Adrenal gland (tissue), 12 donors: ENCODE data around the gene SAPCD1. TPM values are rescaled to one million over a fixed set of nuclear protein-coding genes. Genes with fewer than 3 reads are reported as not detected.

ENCODE experiments used
- DNase-seq, 7 donors: peaks; one replicate each; pipeline ENCODE4 v3.0.0-alpha.2; 2019 to 2020
- H3K27ac ChIP-seq, 5 donors: fragments of 200-600 bp; sonication (generic) in 4 of 5; 1 replicate in 3 of 5; 2 replicates in 2 of 5; pipeline versions ENCODE4 v1.5.1 to v1.8.0; 2016 to 2020; ENCODE audit warnings: mild to moderate bottlenecking in 1 of 5
- H3K27me3 ChIP-seq: fragments of 200-600 bp; 2 replicates; pipeline ENCODE4 v1.8.0; 2021
- H3K36me3 ChIP-seq, 2 donors: fragments of 200-600 bp; replicated peaks in 1 of 2; 1 replicate in 1 of 2; 2 replicates in 1 of 2; pipeline versions ENCODE4 v1.5.1 to v1.8.0; 2018 to 2022
- H3K4me1 ChIP-seq, 2 donors: fragments of 200-600 bp; replicated peaks in 1 of 2; 1 replicate in 1 of 2; 2 replicates in 1 of 2; pipeline versions ENCODE4 v1.5.1 to v1.8.0; 2018 to 2021
- H3K4me3 ChIP-seq, 4 donors: fragments of 200-600 bp; sonication (generic) in 3 of 4; one replicate each; pipeline ENCODE4 v1.5.1; 2016 to 2018
- H3K9me3 ChIP-seq, 3 donors: fragments of 200-600 bp; sonication (generic) in 1 of 3; replicated peaks in 1 of 3; 1 replicate in 2 of 3; 2 replicates in 1 of 3; pipeline versions ENCODE4 v1.5.1 to v1.8.0; 2016 to 2021
- POLR2A ChIP-seq, 2 donors: fragments of 450-650 bp; IDR thresholded peaks; one replicate each; pipeline ENCODE4 v1.6.1; 2017; ENCODE audit warnings: antibody characterized with exemption in 2 of 2, mild to moderate bottlenecking in 2 of 2, moderate library complexity in 1 of 2
- WGBS, 4 donors: extraction: QIAGEN DNeasy Blood & Tissue Kit in 2 of 4; methylation state at CpG; one replicate each; pipeline versions ENCODE4 v1.1.5 to v1.1.7; 2013 to 2017; 5-methylcytosine and 5-hydroxymethylcytosine counted together
- intact Hi-C, 2 donors: fragments of 100-400 bp; cut with DNase I; formaldehyde crosslinking; loops; one replicate each; pipeline versions ENCODE4 v1.14.1 to v1.15.0; 2022 to 2023
- polyA plus RNA-seq, 3 donors: library from polyadenylated mRNA; stranded (reverse); fragments of 200-250 nt in 2 of 3; fragments of 350-450 nt in 1 of 3; fragmentation: Illumina TruSeq in 1 of 3; extraction: RNeasy Lipid Tissue Mini Kit (QIAGEN cat#74804) in 1 of 3; gene quantifications; one replicate each; pipeline ENCODE4 v1.2.3, GENCODE V29; 2013 to 2014
- total RNA-seq, 9 donors: library from RNA; depleted of rRNA in 4 of 9; stranded (reverse); fragments of >200 nt in 4 of 9; fragments of 120-200 nt in 1 of 9; fragmentation: NEBNext Ultra II Directional in 1 of 9; extraction: Animal tissue kit (Norgen Biotek cat#: 25700) in 1 of 9; gene quantifications; one replicate each; pipeline versions ENCODE4 v1.1.0 to v1.2.4, GENCODE V29; 2013 to 2023
- TF ChIP-seq, protein P1 (sequence below), 6 experiments: fragments of 450-650 bp in 4 of 6; fragments of 200-600 bp in 2 of 6; sonication (generic) in 1 of 6; IDR thresholded peaks; 1 replicate in 5 of 6; 2 replicates in 1 of 6; pipeline versions ENCODE4 v1.5.1 to v1.8.0; 2016 to 2021; ENCODE audit warnings: antibody characterized with exemption in 6 of 6, mild to moderate bottlenecking in 2 of 6, moderate library complexity in 1 of 6
- donor health status: healthy with polysubstance abuse.
- donor health status: Bipolar disorder and iron deficiency.
- donor health status: DM: yes; HTN: yes; CAD: no.
- donor health status: DM: no; HTN: no; CAD: no.
- donor health status: DM: no; HTN: no; CAD: no.
- donor health status: DM: yes; HTN: yes; CAD: no.

Gene SAPCD1
- total and polyA plus RNA-seq, 12 donors = 0.46 to 17.2 (median 0.96) TPM; not detected in 5

DNA sequence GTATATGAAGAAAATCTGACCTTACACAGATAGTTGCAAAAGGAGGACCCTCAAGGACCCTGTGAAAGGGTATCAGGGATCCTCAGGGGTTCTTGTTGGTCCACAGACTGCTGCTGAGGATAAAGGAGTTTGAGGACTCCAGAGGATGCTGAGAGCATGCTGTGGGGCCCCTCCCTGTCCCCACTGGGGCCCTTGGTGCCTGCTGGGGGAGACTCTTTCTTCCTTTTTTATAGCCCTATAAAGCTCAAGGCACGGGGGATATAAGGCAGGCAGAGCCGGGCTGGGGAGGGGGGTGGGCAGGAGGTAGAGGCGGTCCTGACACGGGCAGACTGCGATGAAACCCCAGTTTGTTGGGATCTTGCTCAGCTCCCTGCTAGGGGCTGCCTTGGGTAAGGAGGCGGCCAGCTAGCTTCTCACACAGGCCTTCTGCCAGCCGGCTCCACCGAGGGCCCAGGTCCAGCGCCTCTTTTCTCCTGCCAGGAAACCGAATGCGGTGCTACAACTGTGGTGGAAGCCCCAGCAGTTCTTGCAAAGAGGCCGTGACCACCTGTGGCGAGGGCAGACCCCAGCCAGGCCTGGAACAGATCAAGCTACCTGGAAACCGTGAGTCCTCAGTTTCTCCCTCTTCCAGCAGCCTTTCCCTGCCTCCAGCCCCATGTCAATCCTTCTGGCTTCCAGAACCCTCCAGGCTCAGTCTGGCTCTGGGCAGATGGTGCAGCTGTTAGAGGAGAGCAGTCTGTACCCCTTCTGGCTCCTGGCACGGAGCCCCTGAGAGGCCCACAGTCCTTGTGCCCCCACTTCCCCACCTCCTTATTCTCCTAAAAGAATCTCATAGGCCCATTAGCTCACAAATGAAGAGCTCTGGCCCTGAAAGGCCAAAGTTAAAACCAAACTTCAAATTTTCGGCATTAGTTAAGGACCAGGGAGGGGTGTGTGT is 47.2 kb upstream of the SAPCD1 start, which contains the start of gene LY6G6D:
Gene LY6G6D (plus strand): TSS at position 327 of the 937 bp plus-strand sequence. CDS start 8 bp downstream, at position 335.
- intact Hi-C loops = no loop called here

DNA sequence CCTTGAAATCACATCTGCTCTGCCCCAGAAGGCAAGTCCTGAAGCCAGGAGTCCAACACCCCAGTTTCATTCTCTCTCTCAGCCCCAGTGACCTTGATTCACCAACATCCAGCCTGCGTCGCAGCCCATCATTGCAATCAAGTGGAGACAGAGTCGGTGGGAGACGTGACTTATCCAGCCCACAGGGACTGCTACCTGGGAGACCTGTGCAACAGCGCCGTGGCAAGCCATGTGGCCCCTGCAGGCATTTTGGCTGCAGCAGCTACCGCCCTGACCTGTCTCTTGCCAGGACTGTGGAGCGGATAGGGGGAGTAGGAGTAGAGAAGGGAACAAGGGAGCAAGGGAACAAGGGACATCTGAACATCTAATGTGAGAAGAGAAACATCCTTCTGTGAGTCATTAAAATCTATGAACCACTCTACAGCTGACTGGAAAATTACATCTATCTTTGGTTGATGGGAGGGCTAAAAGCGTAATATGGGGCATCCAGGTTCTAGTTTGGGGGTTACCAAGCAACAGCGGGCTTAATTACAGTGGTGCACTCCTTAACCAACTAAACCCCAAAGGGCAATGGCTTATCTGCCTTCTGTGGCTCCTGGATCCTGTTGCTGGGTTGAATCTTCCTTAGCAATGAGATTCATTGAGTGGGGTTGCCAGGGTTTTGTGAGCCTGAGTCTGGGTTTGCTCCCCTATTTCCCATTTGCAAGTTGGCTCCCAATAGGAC is 44.8 kb upstream of the SAPCD1 start:
- WGBS, 4 donors = 56 to 75% (median 72%) methylated on average over 10 of the region's 10 CpGs
- no peaks in the 10 kb centered on the region for H3K4me1 ChIP-seq
- DNase-seq = no peak
- no peaks in the 10 kb centered on the region for H3K36me3 ChIP-seq
- no peak overlapping the region for H3K4me3 ChIP-seq
- H3K9me3 ChIP-seq = no peaks in the 10 kb centered on the region
- no peak overlapping the region for H3K27ac ChIP-seq
- intact Hi-C loops = no loop called here
- no peaks in the 10 kb centered on the region for H3K27me3 ChIP-seq
- TF ChIP-seq, protein P1, sequence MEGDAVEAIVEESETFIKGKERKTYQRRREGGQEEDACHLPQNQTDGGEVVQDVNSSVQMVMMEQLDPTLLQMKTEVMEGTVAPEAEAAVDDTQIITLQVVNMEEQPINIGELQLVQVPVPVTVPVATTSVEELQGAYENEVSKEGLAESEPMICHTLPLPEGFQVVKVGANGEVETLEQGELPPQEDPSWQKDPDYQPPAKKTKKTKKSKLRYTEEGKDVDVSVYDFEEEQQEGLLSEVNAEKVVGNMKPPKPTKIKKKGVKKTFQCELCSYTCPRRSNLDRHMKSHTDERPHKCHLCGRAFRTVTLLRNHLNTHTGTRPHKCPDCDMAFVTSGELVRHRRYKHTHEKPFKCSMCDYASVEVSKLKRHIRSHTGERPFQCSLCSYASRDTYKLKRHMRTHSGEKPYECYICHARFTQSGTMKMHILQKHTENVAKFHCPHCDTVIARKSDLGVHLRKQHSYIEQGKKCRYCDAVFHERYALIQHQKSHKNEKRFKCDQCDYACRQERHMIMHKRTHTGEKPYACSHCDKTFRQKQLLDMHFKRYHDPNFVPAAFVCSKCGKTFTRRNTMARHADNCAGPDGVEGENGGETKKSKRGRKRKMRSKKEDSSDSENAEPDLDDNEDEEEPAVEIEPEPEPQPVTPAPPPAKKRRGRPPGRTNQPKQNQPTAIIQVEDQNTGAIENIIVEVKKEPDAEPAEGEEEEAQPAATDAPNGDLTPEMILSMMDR (IDR thresholded peaks at IDR 0.05) = no peak
- TF ChIP-seq POLR2A (IDR thresholded peaks at IDR 0.05) = no peak

More for the DNA sequence above, 47.2 kb upstream of the SAPCD1 start, which contains the start of gene LY6G6D:
- Histone ChIP-seq H3K4me1 (no peaks in the 10 kb centered on the region), H3K27ac (no peak within 1 kb of the TSS), H3K36me3 (no peaks in the 10 kb centered on the region), H3K9me3 (no peaks in the 10 kb centered on the region), H3K27me3 (no peaks in the 10 kb centered on the region), H3K4me3 (no peak within 1 kb of the TSS)
- 75 to 89% (median 82%) methylated on average over 5 to 16 of the region's 16 CpGs for WGBS, 4 donors
- DNase-seq = no peak
- TF ChIP-seq, protein P1 (IDR thresholded peaks at IDR 0.05) = no peak
- no peak for TF ChIP-seq POLR2A (IDR thresholded peaks at IDR 0.05)

DNA sequence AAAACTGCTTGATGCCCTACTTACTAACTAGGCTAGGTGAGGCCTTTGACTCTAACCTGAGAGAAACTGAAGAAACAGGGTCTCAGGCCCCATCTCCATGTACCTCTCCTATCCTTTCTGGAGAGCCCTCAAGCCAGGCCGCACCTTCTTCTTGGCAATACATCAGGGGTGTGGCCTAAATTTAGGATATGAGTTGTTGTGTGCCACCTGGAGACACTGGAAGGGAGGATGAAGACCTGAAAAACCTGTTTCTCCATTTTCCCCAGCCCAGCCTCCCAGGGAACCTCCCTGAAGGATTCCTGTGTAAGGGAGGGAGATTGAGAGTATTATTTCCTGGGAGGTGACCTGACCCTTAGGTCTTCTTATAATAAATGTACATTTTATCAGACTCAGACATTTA is 44.2 kb upstream of the SAPCD1 start:
- WGBS, 4 donors = 75 to 86% (median 85%) methylated on average over 1 of the region's 1 CpG
- Histone ChIP-seq H3K36me3 (no peaks in the 10 kb centered on the region), H3K9me3 (no peaks in the 10 kb centered on the region), H3K27ac (no peak overlapping the region), H3K27me3 (no peaks in the 10 kb centered on the region), H3K4me1 (no peaks in the 10 kb centered on the region), H3K4me3 (no peak overlapping the region)
- TF ChIP-seq POLR2A (IDR thresholded peaks at IDR 0.05) = no peak
- TF ChIP-seq, protein P1 (IDR thresholded peaks at IDR 0.05) = no peak
- intact Hi-C loops = no loop called here
- no peak for DNase-seq

DNA sequence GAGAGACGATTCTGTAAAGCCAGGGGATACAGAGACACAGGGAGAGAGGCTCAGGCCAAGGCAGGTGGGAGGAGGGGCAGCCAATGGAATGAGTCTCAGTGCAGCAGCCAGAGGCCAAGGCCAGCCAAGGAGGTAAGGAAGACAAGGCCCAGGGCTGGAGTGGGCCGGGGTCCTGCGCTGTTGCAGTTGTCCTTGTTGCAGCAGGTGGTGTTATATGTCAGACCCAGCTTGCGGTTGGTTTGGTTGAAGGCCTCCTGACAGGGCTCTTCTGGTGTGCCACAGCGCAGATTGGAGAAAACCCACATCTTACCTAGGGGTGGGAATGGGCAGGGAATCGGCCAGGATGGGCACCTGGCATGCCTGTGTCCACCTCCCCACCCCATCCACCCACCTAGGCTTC is 43.5 kb upstream of the SAPCD1 start:
- DNase-seq = no peak
- H3K27me3 ChIP-seq = no peaks in the 10 kb centered on the region
- no peak overlapping the region for H3K4me3 ChIP-seq
- no peak overlapping the region for H3K27ac ChIP-seq
- no peaks in the 10 kb centered on the region for H3K36me3 ChIP-seq
- 77 to 81% (median 80%) methylated on average over 4 to 6 of the region's 6 CpGs for WGBS, 4 donors
- no peak for TF ChIP-seq POLR2A (IDR thresholded peaks at IDR 0.05)
- TF ChIP-seq, protein P1 (IDR thresholded peaks at IDR 0.05) = no peak
- no peaks in the 10 kb centered on the region for H3K4me1 ChIP-seq
- intact Hi-C loops = no loop called here
- H3K9me3 ChIP-seq = no peaks in the 10 kb centered on the region
